Measurements from ENCODE around the gene PPP2R5A. TPM values are rescaled to one million over a fixed set of nuclear protein-coding genes. Genes with fewer than 3 reads are reported as not detected.

The PPP2R5A gene
- total RNA-seq, 1 experiment from 2014 or later = 22.0 TPM

GRCh38 chr1:212288615-212289014 is 3.4 kb downstream of the PPP2R5A start:
- H3K23me2 ChIP-seq (ENCODE audit: insufficient read length, low read depth, low read length, poor library complexity, severe bottlenecking) = peaks cover 14% of the 10 kb centered on the region
- no peak overlapping the region for H3K23ac ChIP-seq (ENCODE audit: insufficient read length, low read depth, low read length)
- H3K9ac ChIP-seq (ENCODE audit: extremely low read depth, insufficient read length, low read length) = no peak overlapping the region
- H2AFZ ChIP-seq (ENCODE audit: low read length) = no peak overlapping the region
- no peak overlapping the region for H2BK15ac ChIP-seq (ENCODE audit: low read depth, low read length)
- H3T11ph ChIP-seq (ENCODE audit: low read length) = no peak overlapping the region
- H4K8ac ChIP-seq (replicated peaks; ENCODE audit: insufficient read length, low read depth, low read length) = no peak overlapping the region
- peaks cover 7% of the 10 kb centered on the region for H3K79me1 ChIP-seq (ENCODE audit: insufficient read depth, low read depth, low read length, poor library complexity, severe bottlenecking)
- no peak overlapping the region for H3K18ac ChIP-seq (ENCODE audit: insufficient read length, low read depth, low read length)
- no peaks in the 10 kb centered on the region; a peak in 1 of 7 replicates for H3K36me3 Mint-ChIP-seq (ENCODE audit: insufficient read depth in 1 of 3, low read depth in 3 of 3)
- no peaks in the 10 kb centered on the region; the same call in 1 of the 2 replicates for H3K4me1 ChIP-seq (ENCODE audit: insufficient read depth, low read length)
- H2BK20ac ChIP-seq (ENCODE audit: low read depth, low read length, poor library complexity, severe bottlenecking) = no peak overlapping the region
- no peak overlapping the region for H3K14ac ChIP-seq (ENCODE audit: insufficient read depth, low read length)
- H3K4ac ChIP-seq (ENCODE audit: low read depth, low read length) = no peak overlapping the region
- DNase-seq = no peak
- no peak overlapping the region for H4K91ac ChIP-seq (ENCODE audit: insufficient read length, low read depth, low read length)
- no peak overlapping the region for H2AK5ac ChIP-seq (ENCODE audit: insufficient read length, low read length)
- no peak for TF ChIP-seq CTCF (conservative IDR thresholded peaks at IDR 0.05)
- peaks cover 55 to 58% of the 10 kb centered on the region in 2 experiments for H3K4me1 Mint-ChIP-seq
- no peak overlapping the region for H4K5ac ChIP-seq (ENCODE audit: insufficient read length, low read depth, low read length)
- H3K79me2 ChIP-seq (ENCODE audit: insufficient read depth, low read length) = peaks cover 13% of the 10 kb centered on the region; the same call in 1 of the 2 replicates
- H3K27me3 Mint-ChIP-seq (ENCODE audit: low read depth) = no peaks in the 10 kb centered on the region
- H3K27ac ChIP-seq (ENCODE audit: insufficient read length, low read depth, low read length) = no peak overlapping the region
- H2BK5ac ChIP-seq (ENCODE audit: insufficient read length, low read length) = no peak overlapping the region
- no peak overlapping the region for H3K4me3 Mint-ChIP-seq
- H3K9me3 ChIP-seq (ENCODE audit: control insufficient read depth, low read depth, low read length) = no peaks in the 10 kb centered on the region
- H3K4me2 ChIP-seq (ENCODE audit: insufficient read depth, insufficient read length, low read length) = no peak overlapping the region
- no peak overlapping the region for H3K27ac Mint-ChIP-seq
- no peak overlapping the region for H3K56ac ChIP-seq (ENCODE audit: insufficient read length, low read depth, low read length)
- H2BK12ac ChIP-seq (ENCODE audit: insufficient read length, low read depth, low read length) = no peak overlapping the region
- no peak overlapping the region for H2BK120ac ChIP-seq (ENCODE audit: low read depth, low read length, poor library complexity, severe bottlenecking)
- no peaks in the 10 kb centered on the region for H3K27me3 ChIP-seq (ENCODE audit: insufficient read depth, low read length)
- peaks cover 3% of the 10 kb centered on the region in 2 experiments; a peak in 2 of 5 replicates for H3K9me3 Mint-ChIP-seq
- no peaks in the 10 kb centered on the region for H4K20me1 ChIP-seq (ENCODE audit: control insufficient read depth, insufficient read depth, insufficient read length)
